DND-41 (cell line): ENCODE measurements around the gene CIAO1.

ENCODE experiments used
- ATAC-seq: fragments of 200-7000 bp; cut with Tn5 transposase; 3 replicates; pipeline ENCODE4 v1.9.1; 2021; ENCODE audit warnings: low read depth; ENCODE audit not compliant: insufficient read depth
- DNase-seq: peaks from one replicate; pipeline ENCODE4 v3.0.0-alpha.2; 2020
- H2AFZ ChIP-seq: 2 replicates; pipeline ENCODE4 v1.6.0; 2012; ENCODE audit warnings: low read depth, low read length
- H3K27ac ChIP-seq: 2 replicates; pipeline ENCODE4 v1.5.1; 2012; ENCODE audit warnings: low read length, inconsistent platforms
- H3K27me3 ChIP-seq: fragments of 200-600 bp; sonication (generic); 2 replicates; pipeline ENCODE4 v1.6.0; 2012; ENCODE audit warnings: low read length, mild to moderate bottlenecking, inconsistent platforms; ENCODE audit not compliant: insufficient read depth, poor library complexity
- H3K36me3 ChIP-seq: 2 replicates; pipeline ENCODE4 v1.5.1; 2012; ENCODE audit warnings: low read length, inconsistent platforms; ENCODE audit not compliant: insufficient read depth
- H3K4me1 ChIP-seq: 2 replicates; pipeline ENCODE4 v1.5.1; 2012; ENCODE audit warnings: mild to moderate bottlenecking, low read length; ENCODE audit not compliant: insufficient read depth
- H3K4me2 ChIP-seq: 2 replicates; pipeline ENCODE4 v1.6.0; 2012; ENCODE audit warnings: mild to moderate bottlenecking, moderate library complexity, low read length, inconsistent platforms; ENCODE audit not compliant: insufficient read depth
- H3K4me3 ChIP-seq, 2 experiments: fragments of 200-600 bp in 1 of 2; shearing (Covaris generic) in 1 of 2; 2 replicates each; pipeline ENCODE4 v1.5.1; 2012 to 2016; ENCODE audit warnings: inconsistent platforms in 2 of 2, low read length in 2 of 2, mild to moderate bottlenecking in 2 of 2, low read depth in 1 of 2, moderate library complexity in 1 of 2
- H3K79me2 ChIP-seq: 2 replicates; pipeline ENCODE4 v1.6.0; 2012; ENCODE audit warnings: low read length, inconsistent platforms; ENCODE audit not compliant: insufficient read depth
- H3K9ac ChIP-seq: 2 replicates; pipeline ENCODE4 v1.6.0; 2012; ENCODE audit warnings: low read depth, mild to moderate bottlenecking, inconsistent platforms, low read length, moderate library complexity
- H3K9me3 ChIP-seq: 2 replicates; pipeline ENCODE4 v1.5.1; 2012; ENCODE audit warnings: low read length, moderate library complexity, mild to moderate bottlenecking, inconsistent platforms; ENCODE audit not compliant: insufficient read depth, severe bottlenecking
- H4K20me1 ChIP-seq: 2 replicates; pipeline ENCODE4 v1.6.0; 2012; ENCODE audit warnings: low read length; ENCODE audit not compliant: insufficient read depth
- EZH2 ChIP-seq: IDR thresholded peaks from 3 replicates; pipeline ENCODE4 v1.6.1; 2012; ENCODE audit warnings: borderline replicate concordance, low read depth, mild to moderate bottlenecking, moderate library complexity, low read length, inconsistent platforms; ENCODE audit not compliant: severe bottlenecking
- TF ChIP-seq, protein P1 (sequence below): IDR thresholded peaks from 2 replicates; pipeline ENCODE4 v1.5.1; 2012; ENCODE audit warnings: borderline replicate concordance, low read length, moderate library complexity, mild to moderate bottlenecking; ENCODE audit not compliant: poor library complexity, severe bottlenecking; ENCODE audit errors: extremely low read depth

Gene CIAO1

DNA sequence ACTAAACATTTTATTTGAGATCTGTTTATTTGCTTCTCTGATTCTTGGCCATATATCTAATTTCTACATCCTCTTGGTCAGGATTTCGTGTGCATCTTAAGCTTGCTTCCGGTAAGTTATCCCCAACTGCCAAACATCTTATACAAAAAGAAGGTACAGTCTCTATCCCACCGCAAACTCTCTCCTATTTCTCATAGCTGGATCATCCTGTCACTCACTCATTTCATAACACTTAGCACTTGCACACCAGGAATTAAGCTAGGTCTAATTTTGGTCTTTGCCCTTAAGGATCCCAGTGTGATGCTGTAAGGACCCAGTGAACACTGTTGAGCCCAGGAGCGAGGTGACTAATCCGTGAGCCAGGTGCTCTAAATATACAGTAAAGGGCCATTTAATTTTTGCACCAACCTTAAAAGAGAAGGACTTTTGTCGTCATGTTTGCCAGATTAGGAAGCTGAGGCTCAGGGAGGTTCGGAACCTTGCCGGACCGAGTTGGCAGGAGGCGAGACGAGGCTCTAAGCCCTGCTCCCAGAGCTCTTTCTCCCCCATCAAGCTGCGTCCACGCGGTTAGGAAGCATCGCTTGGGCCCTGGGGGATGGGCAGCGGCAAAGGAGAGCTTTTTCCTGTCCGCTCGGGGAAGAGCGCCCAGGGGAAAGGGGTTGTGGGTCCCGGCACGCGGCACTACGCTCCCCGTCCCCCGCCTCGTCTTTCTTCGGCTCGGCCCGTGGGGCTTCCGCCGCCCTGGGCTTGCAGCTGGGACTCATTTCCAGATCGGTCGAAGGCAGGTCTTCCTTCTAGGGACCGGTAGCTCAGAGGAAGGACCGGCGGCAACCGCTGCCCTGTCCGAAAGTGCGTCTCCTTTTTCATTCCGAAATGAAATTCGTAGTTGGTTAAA is 55.0 kb downstream of the CIAO1 start:
- Histone ChIP-seq H3K9me3 (no peaks in the 10 kb centered on the region), H3K79me2 (peaks cover 7% of the 10 kb centered on the region), H3K9ac (peak overlapping the region; percentile 64), H2AFZ (peak overlapping the region; percentile 83), H3K4me3 (peak overlapping the region; percentile 30 to 69; a peak in 3 of 4 replicates), H3K27me3 (peaks cover 19% of the 10 kb centered on the region), H3K4me2 (peak overlapping the region; percentile 86), H4K20me1 (no peaks in the 10 kb centered on the region), H3K27ac (peak overlapping the region; percentile 66), H3K4me1 (peaks cover 65% of the 10 kb centered on the region), H3K36me3 (no peaks in the 10 kb centered on the region)
- DNase-seq: peak; percentile 56
- TF ChIP-seq, protein P1, sequence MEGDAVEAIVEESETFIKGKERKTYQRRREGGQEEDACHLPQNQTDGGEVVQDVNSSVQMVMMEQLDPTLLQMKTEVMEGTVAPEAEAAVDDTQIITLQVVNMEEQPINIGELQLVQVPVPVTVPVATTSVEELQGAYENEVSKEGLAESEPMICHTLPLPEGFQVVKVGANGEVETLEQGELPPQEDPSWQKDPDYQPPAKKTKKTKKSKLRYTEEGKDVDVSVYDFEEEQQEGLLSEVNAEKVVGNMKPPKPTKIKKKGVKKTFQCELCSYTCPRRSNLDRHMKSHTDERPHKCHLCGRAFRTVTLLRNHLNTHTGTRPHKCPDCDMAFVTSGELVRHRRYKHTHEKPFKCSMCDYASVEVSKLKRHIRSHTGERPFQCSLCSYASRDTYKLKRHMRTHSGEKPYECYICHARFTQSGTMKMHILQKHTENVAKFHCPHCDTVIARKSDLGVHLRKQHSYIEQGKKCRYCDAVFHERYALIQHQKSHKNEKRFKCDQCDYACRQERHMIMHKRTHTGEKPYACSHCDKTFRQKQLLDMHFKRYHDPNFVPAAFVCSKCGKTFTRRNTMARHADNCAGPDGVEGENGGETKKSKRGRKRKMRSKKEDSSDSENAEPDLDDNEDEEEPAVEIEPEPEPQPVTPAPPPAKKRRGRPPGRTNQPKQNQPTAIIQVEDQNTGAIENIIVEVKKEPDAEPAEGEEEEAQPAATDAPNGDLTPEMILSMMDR: no peak
- peak; percentile 66 for TF ChIP-seq EZH2
- ATAC-seq: peak; percentile 35
